ENCODE data around the gene ACADS.
A peak's percentile ranks its signal among the peaks of the same experiment; 100 is the strongest.

Gene ACADS

GRCh38 chr12:120702637-120703036 is 23.0 kb upstream of the ACADS start:
- DNase-seq: no peak

- no peak for DNase-seq
These were observed 22.2 kb upstream of the ACADS start for GRCh38 chr12:120703311-120703942.

GRCh38 chr12:120705618-120706017 is 20.0 kb upstream of the ACADS start:
- DNase-seq: no peak

- DNase-seq: no peak
These were observed 19.6 kb upstream of the ACADS start for GRCh38 chr12:120706029-120706428.

GRCh38 chr12:120708651-120709050 is 17.0 kb upstream of the ACADS start:
- no peak for DNase-seq

GRCh38 chr12:120710031-120710804 is 15.4 kb upstream of the ACADS start, which contains the start of gene UNC119B:
TSS of gene UNC119B (plus strand) at chr12:120710458. CDS start at chr12:120710475, 17 bp downstream.
- peak; percentile 80 for DNase-seq

GRCh38 chr12:120710805-120711296 is 14.8 kb upstream of the ACADS start:
- DNase-seq: peak; percentile 52

- no peak for DNase-seq
These were observed 14.2 kb upstream of the ACADS start for GRCh38 chr12:120711411-120711810.

GRCh38 chr12:120712610-120713009 is 13.0 kb upstream of the ACADS start:
- no peak for DNase-seq

GRCh38 chr12:120713861-120714482 is 11.7 kb upstream of the ACADS start:
- DNase-seq: peak; percentile 91

- DNase-seq: no peak
These were observed 7.6 kb upstream of the ACADS start for GRCh38 chr12:120718055-120718454.

- DNase-seq: no peak
These were observed 6.6 kb upstream of the ACADS start for GRCh38 chr12:120719072-120719471.

GRCh38 chr12:120719496-120720233 is 6.0 kb upstream of the ACADS start:
- DNase-seq: no peak

GRCh38 chr12:120720234-120720986 is 5.2 kb upstream of the ACADS start:
- no peak for DNase-seq

GRCh38 chr12:120720987-120721801 is 4.4 kb upstream of the ACADS start:
- no peak for DNase-seq

- DNase-seq: no peak
These were observed 3.8 kb upstream of the ACADS start for GRCh38 chr12:120721866-120722265.

GRCh38 chr12:120722784-120723183 is 2.8 kb upstream of the ACADS start:
- DNase-seq: no peak

- DNase-seq: no peak
These were observed 906 bp upstream of the ACADS start for GRCh38 chr12:120724720-120725119.

GRCh38 chr12:120725151-120725658 is 421 bp upstream of the ACADS start:
- DNase-seq: no peak

- no peak for DNase-seq
These were observed 826 bp downstream of the ACADS start for GRCh38 chr12:120726510-120726793.

GRCh38 chr12:120726961-120727360 is 1.3 kb downstream of the ACADS start:
- no peak for DNase-seq
